WERI-Rb-1 (cell line): ENCODE results near the gene FHIP1A.

Experiments used
- DNase-seq: peaks from one replicate; pipeline ENCODE4 v3.0.0-alpha.2; 2020
- H3K27ac ChIP-seq: fragments of 250-450 bp; sonication (Bioruptor Pico); 2 replicates; pipeline ENCODE4 v1.5.1; 2020; ENCODE audit warnings: mild to moderate bottlenecking, moderate library complexity
- H3K27me3 ChIP-seq: fragments of 250-450 bp; sonication (Bioruptor Pico); 2 replicates; pipeline ENCODE4 v1.5.1; 2021; ENCODE audit warnings: mild to moderate bottlenecking, low read depth, moderate library complexity; ENCODE audit not compliant: insufficient read depth, severe bottlenecking
- H3K36me3 ChIP-seq: fragments of 250-450 bp; sonication (Bioruptor Pico); 2 replicates; pipeline ENCODE4 v1.5.1; 2020; ENCODE audit warnings: mild to moderate bottlenecking, moderate library complexity
- H3K4me3 ChIP-seq: 2 replicates; pipeline ENCODE4 v1.5.1; 2011; ENCODE audit warnings: low read depth, mild to moderate bottlenecking, control low read depth, low read length
- H3K9me3 ChIP-seq: fragments of 250-450 bp; sonication (Bioruptor Pico); 2 replicates; pipeline ENCODE4 v1.5.1; 2021; ENCODE audit warnings: mild to moderate bottlenecking, moderate library complexity; ENCODE audit not compliant: severe bottlenecking
- CTCF ChIP-seq: IDR thresholded peaks from 2 replicates; pipeline ENCODE4 v1.5.1; 2011; ENCODE audit warnings: low read depth, mild to moderate bottlenecking, control low read depth, inconsistent platforms, low read length

FHIP1A gene

DNA sequence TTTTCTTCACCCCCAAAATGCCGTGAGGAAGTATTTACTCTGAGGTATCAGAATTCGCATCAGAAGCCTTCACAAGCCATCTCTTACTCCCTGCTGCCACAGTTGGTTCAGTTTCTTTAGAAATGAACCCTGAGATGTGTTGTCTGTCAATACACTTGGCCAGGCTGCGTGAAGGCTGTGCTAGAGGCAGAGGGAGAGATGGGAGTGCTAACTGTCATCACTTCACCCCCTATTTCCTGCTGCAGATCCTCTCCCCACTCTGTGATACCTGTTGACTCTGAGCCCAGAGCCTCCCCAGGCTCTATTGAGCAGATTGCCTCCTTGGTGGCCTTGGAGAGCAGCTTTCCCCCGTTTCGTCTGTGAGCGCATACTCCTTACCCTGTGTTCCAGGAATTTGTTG lies 34.8 kb downstream of the FHIP1A start:
- no peak for TF ChIP-seq CTCF
- Histone ChIP-seq H3K27me3 (no peaks in the 10 kb centered on the region), H3K27ac (no peak overlapping the region), H3K36me3 (no peaks in the 10 kb centered on the region), H3K9me3 (no peaks in the 10 kb centered on the region), H3K4me3 (no peak overlapping the region)
- no peak for DNase-seq

GRCh38 chr4:151446208-151446607 lies 37.2 kb downstream of the FHIP1A start:
- H3K27ac ChIP-seq, result no peak overlapping the region
- no peak overlapping the region for H3K4me3 ChIP-seq
- H3K36me3 ChIP-seq, result no peaks in the 10 kb centered on the region
- DNase-seq, result no peak
- TF ChIP-seq CTCF, result no peak
- H3K9me3 ChIP-seq, result no peaks in the 10 kb centered on the region
- H3K27me3 ChIP-seq, result no peaks in the 10 kb centered on the region

GRCh38 chr4:151454513-151454912 lies 45.5 kb downstream of the FHIP1A start:
- DNase-seq, result no peak
- Histone ChIP-seq H3K36me3 (no peaks in the 10 kb centered on the region), H3K27ac (no peak overlapping the region), H3K4me3 (no peak overlapping the region), H3K27me3 (no peaks in the 10 kb centered on the region), H3K9me3 (no peaks in the 10 kb centered on the region)
- no peak for TF ChIP-seq CTCF

GRCh38 chr4:151455212-151455611 lies 46.2 kb downstream of the FHIP1A start:
- H3K27ac ChIP-seq, result no peak overlapping the region

DNA sequence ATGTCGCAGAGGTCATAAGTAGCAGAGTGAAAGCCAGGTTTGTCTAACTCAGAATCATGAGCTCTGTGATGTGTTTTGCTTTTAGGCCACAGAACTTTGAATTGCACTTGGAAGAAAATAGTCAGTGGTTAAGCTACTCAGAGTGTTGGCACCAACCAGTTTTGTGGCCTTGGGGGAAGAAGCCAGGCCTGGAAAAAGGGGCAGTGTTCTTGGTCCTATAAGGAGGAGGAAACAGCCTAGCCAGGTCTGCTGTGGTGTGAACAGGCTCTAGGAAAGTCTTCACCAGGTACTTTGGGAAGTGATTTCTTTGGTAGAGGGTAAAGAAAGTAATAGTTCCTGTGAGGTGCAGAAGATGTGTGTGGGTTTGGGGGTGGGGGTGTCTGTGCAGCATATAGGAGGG lies 49.2 kb downstream of the FHIP1A start:
- H3K27ac ChIP-seq, result no peak overlapping the region
- H3K4me3 ChIP-seq, result no peak overlapping the region
- H3K9me3 ChIP-seq, result no peaks in the 10 kb centered on the region
- no peaks in the 10 kb centered on the region for H3K36me3 ChIP-seq
- H3K27me3 ChIP-seq, result no peaks in the 10 kb centered on the region
- TF ChIP-seq CTCF, result no peak
- no peak for DNase-seq

More at GRCh38 chr4:151455212-151455611, 46.2 kb downstream of the FHIP1A start:
- peak; percentile 42 for TF ChIP-seq CTCF
- Histone ChIP-seq H3K4me3 (no peak overlapping the region), H3K27me3 (no peaks in the 10 kb centered on the region), H3K9me3 (no peaks in the 10 kb centered on the region), H3K36me3 (no peaks in the 10 kb centered on the region)
- DNase-seq, result no peak
